Measurements from ENCODE around the gene TEAD1.

- TF ChIP-seq CTCF (conservative IDR thresholded peaks at IDR 0.05; ENCODE audit: low read depth in 2 of 2) (no peak), REST (IDR thresholded peaks at IDR 0.05; ENCODE audit: unreplicated experiment) (no peak), EZH2phosphoT487 (IDR thresholded peaks at IDR 0.05; ENCODE audit: unreplicated experiment) (no peak)
These were observed 45.9 kb upstream of the TEAD1 start for GRCh38 chr11:12628314-12628713.
